IMR-90 (cell line): Measurements from ENCODE around the gene ZNF593. TPM values are rescaled to one million over a fixed set of nuclear protein-coding genes. Genes with fewer than 3 reads are reported as not detected.

ENCODE experiments used
- ATAC-seq: fragments of 200-7000 bp; cut with Tn5 transposase; 2 replicates; pipeline ENCODE4 v1.9.1; 2020; ENCODE audit warnings: low read depth, mild to moderate bottlenecking, moderate library complexity
- BruUV-seq: library from RNA; stranded (reverse); fragments of 400-500 nt; replicated peaks from 2 replicates; lab custom pipeline; 2021; lab: Mats Ljungman, UMichigan
- CTCF ChIA-PET: fragments of 300-600 bp; formaldehyde crosslinking; extraction: SDS; loops from one replicate; lab custom pipeline; 2021; ENCODE audit warnings: antibody characterized with exemption; lab: Yijun Ruan, JAX
- POLR2A ChIA-PET: fragments of 300-600 bp; sonication (Branson Sonifier 250); formaldehyde crosslinking; loops from one replicate; lab custom pipeline; 2022; ENCODE audit warnings: antibody characterized with exemption; ENCODE audit not compliant: unreplicated experiment; lab: Charles Lee
- DNase-seq: peaks from one replicate; pipeline ENCODE4 v3.0.0; 2013
- H2AFZ ChIP-seq: replicated peaks from 2 replicates; pipeline ENCODE3; 2013; ENCODE audit warnings: low read length, mild to moderate bottlenecking; ENCODE audit not compliant: poor library complexity
- H2AK5ac ChIP-seq: 2 replicates; pipeline ENCODE4 v1.6.1; 2013; ENCODE audit warnings: low read depth, low read length, inconsistent platforms
- H2AK9ac ChIP-seq: replicated peaks from 2 replicates; pipeline ENCODE3; 2013; ENCODE audit warnings: mild to moderate bottlenecking, low read depth, low read length, moderate library complexity; ENCODE audit not compliant: poor library complexity
- H2BK120ac ChIP-seq: 2 replicates; pipeline ENCODE4 v1.6.1; 2013; ENCODE audit warnings: low read depth, low read length, inconsistent platforms
- H2BK15ac ChIP-seq: 3 replicates; pipeline ENCODE4 v1.6.1; 2013; ENCODE audit warnings: low read depth, low read length, inconsistent platforms
- H2BK20ac ChIP-seq: 2 replicates; pipeline ENCODE4 v1.6.1; 2013; ENCODE audit warnings: low read depth, mild to moderate bottlenecking, inconsistent platforms, low read length, moderate library complexity
- H2BK5ac ChIP-seq: 2 replicates; pipeline ENCODE4 v1.6.1; 2013; ENCODE audit warnings: mild to moderate bottlenecking, low read depth, low read length, inconsistent platforms; ENCODE audit not compliant: poor library complexity, severe bottlenecking
- H3K14ac ChIP-seq: replicated peaks from 2 replicates; pipeline ENCODE4 v1.6.1; 2013; ENCODE audit warnings: low read depth, low read length, inconsistent platforms
- H3K18ac ChIP-seq: 2 replicates; pipeline ENCODE4 v1.6.1; 2013; ENCODE audit warnings: low read depth, low read length, control low read depth
- H3K23ac ChIP-seq: 2 replicates; pipeline ENCODE4 v1.6.1; 2013; ENCODE audit warnings: low read depth, low read length, inconsistent platforms
- H3K27ac ChIP-seq: 2 replicates; pipeline ENCODE4 v1.5.1; 2013; ENCODE audit warnings: mild to moderate bottlenecking, control low read depth, low read length; ENCODE audit not compliant: insufficient read depth
- H3K27me3 ChIP-seq: 2 replicates; pipeline ENCODE4 v1.6.1; 2013; ENCODE audit warnings: low read length; ENCODE audit not compliant: control insufficient read depth, insufficient read depth
- H3K36me3 ChIP-seq: 2 replicates; pipeline ENCODE4 v1.6.1; 2013; ENCODE audit warnings: low read length, mixed read lengths; ENCODE audit not compliant: control insufficient read depth, insufficient read depth
- H3K4ac ChIP-seq: 2 replicates; pipeline ENCODE4 v1.6.1; 2013; ENCODE audit warnings: low read depth, low read length, inconsistent platforms
- H3K4me1 ChIP-seq: 2 replicates; pipeline ENCODE4 v1.6.1; 2013; ENCODE audit warnings: low read length, mixed read lengths; ENCODE audit not compliant: control insufficient read depth, insufficient read depth
- H3K4me2 ChIP-seq: 2 replicates; pipeline ENCODE4 v1.6.1; 2013; ENCODE audit warnings: low read depth, mild to moderate bottlenecking, control low read depth, low read length, moderate library complexity
- H3K4me3 ChIP-seq: 2 replicates; pipeline ENCODE4 v1.5.1; 2013; ENCODE audit warnings: low read depth, mild to moderate bottlenecking, control low read depth, low read length, moderate library complexity; ENCODE audit not compliant: insufficient read depth
- H3K56ac ChIP-seq: 2 replicates; pipeline ENCODE4 v1.6.1; 2013; ENCODE audit warnings: low read length, inconsistent platforms; ENCODE audit not compliant: insufficient read depth; ENCODE audit errors: extremely low read depth
- H3K79me1 ChIP-seq, 2 experiments: 2 replicates each; pipeline ENCODE4 v1.6.1; 2013; ENCODE audit warnings: low read length in 2 of 2, inconsistent platforms in 1 of 2, low read depth in 1 of 2
- H3K9ac ChIP-seq: 2 replicates; pipeline ENCODE4 v1.6.1; 2013; ENCODE audit warnings: low read depth, low read length, control low read depth
- H3K9me1 ChIP-seq: 2 replicates; pipeline ENCODE4 v1.6.1; 2013; ENCODE audit warnings: low read length, inconsistent platforms; ENCODE audit not compliant: insufficient read depth
- H3K9me3 ChIP-seq: 2 replicates; pipeline ENCODE4 v1.6.1; 2013; ENCODE audit warnings: low read length; ENCODE audit not compliant: control insufficient read depth, insufficient read depth
- H4K20me1 ChIP-seq: 2 replicates; pipeline ENCODE4 v1.6.1; 2013; ENCODE audit warnings: low read length, inconsistent platforms; ENCODE audit not compliant: insufficient read depth
- H4K5ac ChIP-seq: 2 replicates; pipeline ENCODE4 v1.6.1; 2013; ENCODE audit warnings: mild to moderate bottlenecking, low read depth, low read length, control low read depth
- H4K8ac ChIP-seq, 2 experiments: 2 replicates each; pipeline ENCODE4 v1.6.1; 2013; ENCODE audit warnings: low read depth in 2 of 2, low read length in 2 of 2, control low read depth in 1 of 2, inconsistent platforms in 1 of 2
- H4K91ac ChIP-seq: 2 replicates; pipeline ENCODE4 v1.6.1; 2013; ENCODE audit warnings: low read depth, low read length, inconsistent platforms; ENCODE audit not compliant: insufficient read depth
- BHLHE40 ChIP-seq: fragments of 150-350 bp; IDR thresholded peaks from 2 replicates; pipeline ENCODE4 v1.6.1; 2016; ENCODE audit warnings: mild to moderate bottlenecking, low read depth, low read length
- CEBPB ChIP-seq: IDR thresholded peaks from 2 replicates; pipeline ENCODE4 v1.6.1; 2012; ENCODE audit warnings: low read depth, low read length, improper control_type of control experiment
- CHD1 ChIP-seq: IDR thresholded peaks from 2 replicates; pipeline ENCODE4 v1.6.1; 2012; ENCODE audit warnings: low read depth, low read length, improper control_type of control experiment
- FOS ChIP-seq: fragments of 150-350 bp; IDR thresholded peaks from 2 replicates; pipeline ENCODE4 v1.6.1; 2016; ENCODE audit warnings: low read depth, low read length
- MAFK ChIP-seq: IDR thresholded peaks from 2 replicates; pipeline ENCODE4 v1.6.1; 2012; ENCODE audit warnings: low read depth, low read length, improper control_type of control experiment
- MAZ ChIP-seq: IDR thresholded peaks from 2 replicates; pipeline ENCODE4 v1.6.1; 2012; ENCODE audit warnings: low read depth, mild to moderate bottlenecking, low read length, improper control_type of control experiment, moderate library complexity, borderline replicate concordance
- MXI1 ChIP-seq: IDR thresholded peaks from 2 replicates; pipeline ENCODE4 v1.6.1; 2012; ENCODE audit warnings: low read depth, mild to moderate bottlenecking, low read length, moderate library complexity, borderline replicate concordance
- NFE2L2 ChIP-seq: fragments of 150-350 bp; IDR thresholded peaks from 2 replicates; pipeline ENCODE4 v1.6.1; 2016; ENCODE audit warnings: low read depth, mild to moderate bottlenecking, low read length
- POLR2A ChIP-seq: IDR thresholded peaks from 2 replicates; pipeline ENCODE4 v1.6.1; 2012; ENCODE audit warnings: mild to moderate bottlenecking, low read depth, low read length
- RAD21 ChIP-seq: IDR thresholded peaks from 2 replicates; pipeline ENCODE4 v1.6.1; 2012; ENCODE audit warnings: low read length, improper control_type of control experiment
- RCOR1 ChIP-seq: IDR thresholded peaks from 2 replicates; pipeline ENCODE4 v1.6.1; 2012; ENCODE audit warnings: mild to moderate bottlenecking, low read length, improper control_type of control experiment; ENCODE audit not compliant: insufficient replicate concordance
- SMC3 ChIP-seq: fragments of 150-350 bp; IDR thresholded peaks from 2 replicates; pipeline ENCODE4 v1.6.1; 2016; ENCODE audit warnings: low read depth, mild to moderate bottlenecking, antibody characterized with exemption, low read length, moderate library complexity
- WGBS, 2 experiments: methylation state at CpG; one replicate each; pipeline versions ENCODE4 v1.1.5 to v1.1.7; 2013; ENCODE audit warnings: missing lambda C conversion rate in 2 of 2; ENCODE audit not compliant: insufficient read length in 1 of 2; ENCODE audit errors: extremely low coverage in 2 of 2; 5-methylcytosine and 5-hydroxymethylcytosine counted together
- dilution Hi-C: fragments of 300-500 bp; cut with HindIII; formaldehyde crosslinking; loops from one replicate; pipeline ENCODE4 v1.14.3; 2018; ENCODE audit warnings: low sequenced_read_pairs; ENCODE audit not compliant: unreplicated experiment
- in situ Hi-C: fragments of 300-500 bp; cut with MboI; formaldehyde crosslinking; loops from 3 replicates; pipeline ENCODE4 v1.14.3; 2019; ENCODE audit warnings: low sequenced_read_pairs, inconsistent platforms, mixed read lengths
- intact Hi-C: fragments of 100-400 bp; cut with micrococcal nuclease; formaldehyde crosslinking; loops from 2 replicates; pipeline ENCODE4 v1.10.0; 2022
- polyA plus RNA-seq, 3 experiments: library from polyadenylated mRNA; depleted of rRNA; stranded (reverse); fragments of >200 nt; gene quantifications; 2 replicates each; pipeline ENCODE4 v1.2.3, GENCODE V29; 2012; ENCODE audit warnings: low replicate concordance in 1 of 3
- total RNA-seq: library from RNA; depleted of rRNA; stranded (reverse); fragments of >200 nt; gene quantifications from 2 replicates; pipeline ENCODE4 v1.2.3, GENCODE V29; 2012
- TF ChIP-seq, protein P1 (sequence below): fragments of 150-350 bp; IDR thresholded peaks from 2 replicates; pipeline ENCODE4 v1.6.1; 2016; ENCODE audit warnings: low read depth, mild to moderate bottlenecking, low read length, moderate library complexity, borderline replicate concordance
- TF ChIP-seq, protein P2 (sequence below): fragments of 150-350 bp; IDR thresholded peaks from 2 replicates; pipeline ENCODE4 v1.6.1; 2017; ENCODE audit warnings: mild to moderate bottlenecking, antibody characterized with exemption, low read length, low read depth

The ZNF593 gene
- total and polyA plus RNA-seq, 2 of the 4 experiments (the other 2 are of a cell fraction): 22.2 to 57.7 TPM

DNA sequence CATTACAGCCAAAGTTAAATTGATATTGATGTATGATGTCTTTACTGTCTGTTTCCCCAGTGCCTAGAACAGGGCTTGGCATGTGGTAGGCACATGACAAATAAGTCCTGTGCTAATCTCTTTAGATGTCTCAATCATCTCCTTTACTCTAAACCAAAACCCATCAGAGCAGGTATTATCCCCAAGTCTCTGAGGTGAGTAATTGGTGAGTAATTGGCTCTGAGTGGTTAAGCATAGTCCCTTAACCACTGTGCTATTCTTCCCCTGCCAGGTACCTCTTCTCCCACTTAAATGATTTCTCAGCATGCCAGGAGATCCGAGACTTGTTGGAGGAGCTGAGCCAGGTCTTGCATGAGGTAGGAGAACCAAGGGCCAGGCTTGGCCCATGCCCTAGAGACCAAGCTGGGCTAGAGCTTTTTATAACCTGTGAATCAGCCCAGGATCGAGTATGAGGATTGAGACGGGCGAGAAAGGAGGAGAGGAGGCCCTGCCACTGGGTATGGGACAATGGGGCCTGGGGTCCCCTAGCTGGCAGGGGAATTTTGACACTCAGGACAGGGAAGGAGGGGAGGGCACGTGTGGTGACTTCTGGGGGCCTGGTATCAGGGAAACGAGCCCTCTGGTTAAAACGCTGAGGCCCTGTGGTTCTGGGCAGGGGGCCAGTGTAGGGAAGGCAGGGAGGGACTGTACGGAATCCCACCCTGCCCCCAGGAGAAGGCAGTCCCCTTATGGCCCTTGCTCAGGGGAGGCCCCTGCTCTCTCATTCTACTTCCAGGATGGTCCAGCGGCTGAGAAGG is 12.1 kb downstream of the ZNF593 start (continued):
- TF ChIP-seq POLR2A: no peak

DNA sequence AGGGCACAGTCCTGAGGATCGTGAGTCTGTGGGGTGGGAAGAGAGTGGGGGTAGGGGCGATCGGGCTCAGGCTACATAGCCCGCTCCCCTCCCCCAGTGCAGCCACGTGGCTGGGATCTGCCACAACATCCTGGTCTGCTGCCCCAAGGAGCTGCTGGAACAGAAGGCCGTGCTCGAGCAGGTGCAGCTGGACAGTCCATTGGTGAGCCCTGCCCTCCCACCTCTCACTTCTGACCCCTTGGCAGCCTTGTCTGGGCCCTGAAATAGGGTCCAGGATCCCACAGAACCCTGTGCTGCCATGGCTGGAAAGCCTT is 12.6 kb downstream of the ZNF593 start:
- dilution Hi-C loops: no loop called here
- H3K23ac ChIP-seq: no peak overlapping the region
- no peaks in the 10 kb centered on the region for H3K9me1 ChIP-seq
- intact Hi-C loops: no loop called here
- ChIA-PET CTCF (interaction anchor here (1.4 kb wide), 1 partner anchor 13 kb away, joined by 4 read pairs; the partner anchor contains the start of gene ZNF593), POLR2A (no interaction called here)
- H3K4ac ChIP-seq: no peak overlapping the region
- H3K9me3 ChIP-seq: no peaks in the 10 kb centered on the region
- no peak overlapping the region for H3K4me2 ChIP-seq
- DNase-seq (no peak), ATAC-seq (no peak)
- H2BK15ac ChIP-seq: no peak overlapping the region
- H3K27me3 ChIP-seq: peaks cover 3% of the 10 kb centered on the region
- H2BK120ac ChIP-seq: no peak overlapping the region
- no peak overlapping the region for H4K5ac ChIP-seq
- H3K79me1 ChIP-seq: no peaks in the 10 kb centered on the region
- WGBS, 2 experiments: no CpG with 5 or more reads among the region's 7 CpGs
- no peak overlapping the region for H3K56ac ChIP-seq
- no TSS peak for BruUV-seq
- H2BK20ac ChIP-seq: no peak overlapping the region
- H3K36me3 ChIP-seq: no peaks in the 10 kb centered on the region
- no peak overlapping the region for H3K14ac ChIP-seq
- no peak overlapping the region for H3K27ac ChIP-seq
- no peak overlapping the region for H3K9ac ChIP-seq
- no peak overlapping the region for H2AK5ac ChIP-seq
- no peak overlapping the region for H3K4me3 ChIP-seq
- H3K18ac ChIP-seq: no peak overlapping the region
- in situ Hi-C loops: no loop called here
- no peaks in the 10 kb centered on the region for H3K4me1 ChIP-seq
- H4K20me1 ChIP-seq: no peaks in the 10 kb centered on the region
- H2BK5ac ChIP-seq: no peak overlapping the region
- H4K8ac ChIP-seq: no peak overlapping the region
- no peak overlapping the region for H2AK9ac ChIP-seq
- H2AFZ ChIP-seq: no peak overlapping the region
- H4K91ac ChIP-seq: no peak overlapping the region
- TF ChIP-seq, protein P1, sequence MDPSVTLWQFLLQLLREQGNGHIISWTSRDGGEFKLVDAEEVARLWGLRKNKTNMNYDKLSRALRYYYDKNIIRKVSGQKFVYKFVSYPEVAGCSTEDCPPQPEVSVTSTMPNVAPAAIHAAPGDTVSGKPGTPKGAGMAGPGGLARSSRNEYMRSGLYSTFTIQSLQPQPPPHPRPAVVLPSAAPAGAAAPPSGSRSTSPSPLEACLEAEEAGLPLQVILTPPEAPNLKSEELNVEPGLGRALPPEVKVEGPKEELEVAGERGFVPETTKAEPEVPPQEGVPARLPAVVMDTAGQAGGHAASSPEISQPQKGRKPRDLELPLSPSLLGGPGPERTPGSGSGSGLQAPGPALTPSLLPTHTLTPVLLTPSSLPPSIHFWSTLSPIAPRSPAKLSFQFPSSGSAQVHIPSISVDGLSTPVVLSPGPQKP: no peak
- no peak for TF ChIP-seq FOS
- no peak for TF ChIP-seq BHLHE40
- no peak for TF ChIP-seq RCOR1
- TF ChIP-seq SMC3: no peak
- no peak for TF ChIP-seq MXI1
- no peak for TF ChIP-seq POLR2A
- TF ChIP-seq CHD1: no peak
- TF ChIP-seq, protein P2, sequence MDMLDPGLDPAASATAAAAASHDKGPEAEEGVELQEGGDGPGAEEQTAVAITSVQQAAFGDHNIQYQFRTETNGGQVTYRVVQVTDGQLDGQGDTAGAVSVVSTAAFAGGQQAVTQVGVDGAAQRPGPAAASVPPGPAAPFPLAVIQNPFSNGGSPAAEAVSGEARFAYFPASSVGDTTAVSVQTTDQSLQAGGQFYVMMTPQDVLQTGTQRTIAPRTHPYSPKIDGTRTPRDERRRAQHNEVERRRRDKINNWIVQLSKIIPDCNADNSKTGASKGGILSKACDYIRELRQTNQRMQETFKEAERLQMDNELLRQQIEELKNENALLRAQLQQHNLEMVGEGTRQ: no peak
- no peak for TF ChIP-seq MAZ
- TF ChIP-seq RAD21: no peak
- no peak for TF ChIP-seq NFE2L2
- no peak for TF ChIP-seq MAFK
- TF ChIP-seq CEBPB: no peak
